ENCODE results near the gene DNASE2. TPM values are rescaled to one million over a fixed set of nuclear protein-coding genes. Genes with fewer than 3 reads are reported as not detected.
A peak's percentile ranks its signal among the peaks of the same experiment; 100 is the strongest.
"Not testable (repeated sequence)": the region's sequence is repeated elsewhere in the genome, so short reads cannot be mapped to it uniquely, and the experiment has no call there.

The DNASE2 gene
- total RNA-seq, 1 experiment from 2014 or later, result 61.3 TPM

GRCh38 chr19:12864143-12864542 lies 17.1 kb downstream of the DNASE2 start:
- no peak for DNase-seq (ENCODE audit: low spot score)

- DNase-seq (ENCODE audit: low spot score), result no peak
These were observed 21.7 kb downstream of the DNASE2 start for GRCh38 chr19:12859546-12859945.

DNA sequence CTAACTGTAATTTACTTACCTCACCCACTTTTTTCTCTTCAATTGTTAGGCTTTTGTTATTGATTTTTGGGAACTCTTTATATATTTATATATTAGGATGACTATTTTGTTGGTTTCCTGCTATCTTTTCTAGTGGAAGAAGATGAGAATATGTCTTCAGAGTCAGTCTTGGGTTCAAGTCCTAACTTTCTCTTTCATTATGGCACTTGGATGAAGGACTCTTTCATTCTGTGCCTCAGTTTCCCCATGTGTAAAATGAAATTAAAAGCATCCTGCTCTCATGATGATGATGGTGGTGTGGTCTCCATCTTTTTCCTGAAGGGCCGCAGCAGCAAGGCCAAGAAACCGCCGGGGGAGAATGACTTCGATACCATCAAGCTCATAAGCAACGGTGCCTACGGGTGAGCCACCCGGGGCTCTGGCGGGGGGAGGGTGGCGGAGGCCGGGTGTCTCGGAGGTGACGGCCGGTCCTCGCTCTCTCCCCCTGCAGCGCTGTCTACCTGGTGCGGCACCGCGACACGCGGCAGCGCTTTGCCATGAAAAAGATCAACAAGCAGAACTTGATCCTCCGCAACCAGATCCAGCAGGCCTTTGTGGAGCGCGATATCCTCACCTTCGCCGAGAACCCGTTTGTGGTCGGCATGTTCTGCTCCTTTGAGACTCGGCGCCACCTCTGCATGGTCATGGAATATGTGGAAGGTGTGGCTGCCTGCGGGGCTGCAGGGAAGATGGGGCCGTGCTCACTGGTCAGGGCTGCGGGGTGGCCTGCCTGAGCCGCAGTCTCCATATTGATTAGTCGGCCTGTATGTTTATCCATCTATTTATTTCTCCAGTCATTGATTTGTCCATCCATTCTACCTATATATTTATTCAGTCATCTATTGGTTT lies 23.0 kb downstream of the DNASE2 start:
- DNase-seq (ENCODE audit: low spot score), result no peak

DNA sequence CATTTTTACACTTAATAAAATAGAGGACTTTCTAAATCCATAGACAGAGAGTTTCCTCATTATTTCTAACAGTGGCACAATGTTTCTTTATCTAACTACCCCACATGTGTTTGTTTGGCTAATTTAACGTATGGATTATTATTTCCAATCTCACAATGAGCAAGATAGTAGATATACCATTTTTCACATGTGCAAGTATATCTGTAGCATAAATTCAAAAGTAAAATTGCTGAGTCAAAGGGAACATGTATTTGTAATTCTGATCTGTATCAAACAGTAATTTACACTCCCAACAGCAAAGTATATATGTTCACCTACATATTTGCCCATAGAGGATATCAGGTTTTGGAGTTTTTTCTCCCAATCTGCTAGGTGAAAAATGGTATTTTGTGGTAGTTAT lies 24.6 kb downstream of the DNASE2 start:
- DNase-seq (ENCODE audit: low spot score), result no peak

DNA sequence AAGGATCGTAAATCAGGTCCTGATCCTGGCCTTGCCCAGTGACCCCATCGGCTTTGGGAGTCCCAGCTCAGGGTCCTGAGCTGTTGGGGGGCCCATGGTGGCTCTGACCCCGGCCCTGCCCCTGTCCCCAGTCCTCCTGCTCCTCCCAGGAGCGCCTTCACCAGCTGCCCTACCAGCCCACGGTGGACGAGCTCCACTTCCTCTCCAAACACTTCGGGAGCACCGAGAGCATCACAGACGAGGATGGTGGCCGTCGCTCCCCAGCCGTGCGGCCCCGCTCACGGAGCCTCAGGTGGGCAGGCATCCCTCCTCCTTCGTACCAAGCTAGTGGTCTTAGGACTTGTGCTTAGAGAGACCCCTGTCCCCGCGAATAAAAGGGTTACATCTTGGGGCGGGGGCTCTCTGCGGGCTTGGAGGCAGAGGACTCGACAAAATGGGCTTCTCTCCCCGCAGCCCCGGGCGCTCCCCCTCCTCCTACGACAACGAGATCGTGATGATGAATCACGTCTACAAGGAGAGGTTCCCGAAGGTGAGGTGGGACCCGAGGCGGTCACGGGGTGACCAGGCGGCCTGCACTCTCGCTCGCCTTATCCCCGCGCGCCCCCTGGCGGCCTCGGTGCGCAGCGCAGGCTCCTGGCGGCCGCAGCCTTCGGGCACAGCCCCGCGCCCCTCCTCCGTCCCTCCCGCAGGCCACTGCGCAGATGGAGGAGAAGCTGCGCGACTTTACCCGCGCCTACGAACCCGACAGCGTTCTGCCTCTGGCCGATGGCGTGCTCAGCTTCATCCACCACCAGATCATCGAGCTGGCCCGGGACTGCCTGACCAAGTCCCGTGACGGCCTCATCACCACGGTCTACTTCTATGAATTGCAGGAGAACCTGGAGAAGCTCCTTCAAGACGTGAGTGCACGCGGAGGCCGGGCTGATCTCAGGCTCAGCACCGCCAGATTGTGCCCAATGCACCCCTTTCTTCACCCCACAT lies 33.8 kb downstream of the DNASE2 start:
- peak; percentile 86 for DNase-seq (ENCODE audit: low spot score)

- not testable (repeated sequence) for DNase-seq (ENCODE audit: low spot score)
These were observed 34.6 kb downstream of the DNASE2 start for GRCh38 chr19:12846613-12847012.

DNA sequence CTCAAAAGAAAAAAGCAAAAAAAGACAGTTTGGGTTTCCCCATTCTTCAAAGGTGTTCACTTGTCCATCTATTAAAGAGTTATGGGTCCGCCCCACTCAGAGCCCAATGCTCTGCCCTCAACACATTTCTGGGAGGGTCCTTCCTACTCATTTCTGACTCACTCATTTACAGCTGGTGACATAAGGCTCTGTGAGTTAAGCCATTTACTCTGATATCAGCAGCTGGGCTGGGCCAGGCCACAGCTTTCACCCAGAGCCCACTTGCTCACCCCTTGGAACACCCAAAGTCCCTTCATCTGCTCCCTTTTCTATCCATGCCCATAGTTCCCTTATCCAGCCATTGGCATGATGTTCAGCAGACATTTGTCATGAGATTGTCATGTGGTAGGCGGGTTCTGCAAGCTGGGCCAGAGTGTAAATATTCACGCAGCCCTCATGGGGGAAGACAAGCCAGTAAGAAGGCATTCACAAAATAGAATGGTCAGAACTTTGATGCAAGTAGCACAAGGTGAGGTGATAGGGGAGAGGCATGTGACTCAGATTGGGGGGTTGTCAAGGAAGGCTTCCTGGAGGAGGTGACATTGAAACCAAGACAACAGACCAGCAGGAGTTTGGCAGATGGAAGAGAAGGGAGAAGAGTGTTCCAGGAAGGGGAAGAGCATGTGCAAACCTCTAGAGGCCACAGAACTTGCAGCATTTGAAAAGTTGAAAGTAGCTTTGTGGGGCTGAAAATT lies 37.1 kb downstream of the DNASE2 start:
- peak; percentile 37 for DNase-seq (ENCODE audit: low spot score)

DNA sequence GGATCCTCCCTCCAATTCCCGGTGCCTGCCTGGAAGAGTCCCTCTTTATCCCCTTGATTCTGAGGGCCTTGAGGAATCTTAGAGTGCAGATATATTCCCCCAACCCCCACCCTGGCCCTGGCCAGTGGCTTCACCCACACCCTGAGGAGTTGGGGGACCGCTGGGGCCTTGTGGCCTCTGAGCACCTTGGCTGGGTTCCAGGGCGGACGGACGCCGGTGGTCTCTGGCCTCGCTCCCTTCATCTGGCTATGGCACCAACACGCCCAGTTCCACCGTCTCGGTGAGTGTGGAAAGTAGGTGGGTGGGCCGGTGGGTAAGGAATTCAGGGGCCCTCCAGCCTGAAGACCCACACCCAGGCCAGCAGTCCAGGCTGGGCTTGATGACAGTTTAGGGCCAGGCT lies 37.9 kb downstream of the DNASE2 start:
- no peak for DNase-seq (ENCODE audit: low spot score)

DNA sequence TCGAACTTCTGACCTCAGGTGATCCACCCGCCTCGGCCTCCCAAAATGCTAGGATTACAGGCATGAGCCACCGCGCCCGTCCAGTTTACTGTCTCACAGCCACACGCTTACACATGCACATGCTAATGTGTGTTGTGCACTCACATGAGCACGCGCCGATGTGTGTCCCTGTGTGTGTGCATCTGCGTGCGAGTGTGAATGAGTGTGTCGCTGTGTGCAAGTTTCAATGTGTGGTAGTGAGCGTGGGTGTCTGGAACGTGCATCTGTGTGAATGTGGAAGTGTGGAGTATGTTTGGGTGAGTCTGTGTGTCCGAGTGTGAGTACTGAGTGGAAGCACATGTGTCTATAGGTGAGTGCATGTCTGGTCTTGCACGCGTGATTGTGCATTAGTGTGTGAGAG lies 38.7 kb downstream of the DNASE2 start:
- DNase-seq (ENCODE audit: low spot score), result no peak

- no peak for DNase-seq (ENCODE audit: low spot score)
These were observed 40.2 kb downstream of the DNASE2 start for GRCh38 chr19:12841094-12841493.

GRCh38 chr19:12840091-12841079 lies 40.9 kb downstream of the DNASE2 start:
- peak; percentile 57 for DNase-seq (ENCODE audit: low spot score)

DNA sequence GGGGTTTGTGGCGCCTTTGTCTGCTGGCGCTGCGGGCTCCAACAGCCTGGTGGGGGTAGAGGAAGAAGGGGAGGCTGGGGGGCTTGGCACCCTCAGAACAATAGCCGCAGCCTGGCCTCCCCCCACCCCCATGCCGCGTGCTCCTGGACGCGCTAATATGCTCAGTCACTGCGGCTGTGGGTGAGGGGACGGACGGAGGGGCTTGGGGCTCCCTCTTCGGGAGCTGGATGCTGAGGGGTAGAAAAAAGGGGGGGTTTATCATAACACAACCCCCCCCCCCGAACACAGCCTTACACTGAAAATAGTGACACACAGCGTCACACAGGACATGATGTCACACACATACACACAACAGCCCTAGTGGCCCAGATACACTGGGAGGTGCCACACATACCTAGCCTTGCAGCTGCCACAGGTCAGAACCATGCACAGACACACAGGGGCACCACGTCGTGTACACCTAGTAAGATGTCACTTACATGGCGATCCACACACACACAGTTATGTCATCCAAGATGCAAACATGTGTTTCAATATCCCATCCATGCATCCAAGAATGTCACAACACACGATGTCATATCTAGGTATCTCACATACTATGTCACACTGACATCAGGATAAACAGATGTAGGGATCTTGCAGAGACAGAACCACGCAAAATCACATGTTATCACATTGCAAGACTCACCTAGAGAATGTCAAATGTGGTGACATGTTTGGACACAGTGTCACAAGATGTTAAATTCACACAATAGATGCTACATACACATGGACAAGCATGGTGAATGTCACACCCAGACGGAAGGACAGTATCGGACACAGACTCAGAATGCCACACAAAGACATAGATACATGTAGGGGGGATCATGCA lies 42.1 kb downstream of the DNASE2 start:
- no peak for DNase-seq (ENCODE audit: low spot score)

DNA sequence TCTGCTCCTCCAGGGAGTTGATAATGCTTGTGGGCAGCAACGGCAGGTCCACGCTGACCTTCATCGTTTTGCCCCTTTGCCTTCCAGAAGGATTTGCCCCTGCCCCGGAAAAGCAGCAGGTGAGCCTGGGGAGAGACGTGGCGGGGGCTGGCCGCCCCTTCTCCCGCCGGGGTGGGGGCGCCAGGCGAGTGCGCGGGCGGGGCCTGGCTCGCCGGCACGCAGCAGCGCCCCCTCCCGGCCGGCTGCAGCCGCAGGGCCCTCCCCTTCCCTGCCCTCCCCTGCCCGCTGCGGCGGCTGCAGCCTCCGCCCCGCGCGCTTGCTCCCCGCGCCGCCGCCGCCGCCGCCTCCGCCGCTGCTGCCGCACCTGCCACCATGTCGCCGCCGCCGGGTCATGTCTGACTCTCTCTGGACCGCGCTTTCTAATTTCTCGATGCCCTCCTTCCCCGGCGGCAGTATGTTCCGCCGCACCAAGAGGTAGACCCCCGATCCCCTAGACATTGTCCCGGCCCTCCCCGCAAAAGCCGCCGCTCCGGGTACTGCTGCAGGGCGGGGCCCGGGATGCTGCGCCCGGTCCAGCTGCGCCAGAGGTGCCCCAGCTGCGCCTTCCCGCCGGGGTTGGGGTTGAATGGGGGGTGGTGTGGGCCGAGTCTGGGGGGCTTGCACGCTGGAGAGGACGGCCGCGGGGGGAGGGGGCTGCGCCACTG lies 42.9 kb downstream of the DNASE2 start, which contains the start of gene MAST1:
Gene MAST1 (plus strand): TSS at position 334 of the 704 bp plus-strand sequence. CDS start 58 bp downstream, at position 392.
- no peak for DNase-seq (ENCODE audit: low spot score)

DNA sequence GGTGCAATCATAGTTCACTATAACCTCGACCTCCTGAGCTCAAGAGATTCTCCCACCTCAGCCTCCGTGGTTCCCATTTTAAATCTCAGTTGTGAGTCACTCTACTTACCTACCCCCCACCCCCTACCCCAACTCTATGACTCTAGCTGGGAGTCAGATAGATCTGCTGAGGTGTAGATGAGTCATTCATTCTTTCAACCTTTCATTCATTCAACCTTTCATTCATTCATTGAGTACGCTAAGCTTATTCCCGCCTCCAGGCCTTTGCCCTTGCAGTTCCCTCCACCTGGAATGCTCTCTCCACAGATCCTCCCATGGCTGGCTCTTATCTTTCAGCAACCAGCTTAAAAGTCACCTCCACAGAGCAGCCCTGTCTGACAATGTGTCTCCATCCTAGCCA lies 44.0 kb downstream of the DNASE2 start:
- no peak for DNase-seq (ENCODE audit: low spot score)

- no peak for DNase-seq (ENCODE audit: low spot score)
These were observed 44.8 kb downstream of the DNASE2 start for GRCh38 chr19:12836529-12836863.

GRCh38 chr19:12834976-12835757 lies 46.1 kb downstream of the DNASE2 start:
- DNase-seq (ENCODE audit: low spot score), result no peak

DNA sequence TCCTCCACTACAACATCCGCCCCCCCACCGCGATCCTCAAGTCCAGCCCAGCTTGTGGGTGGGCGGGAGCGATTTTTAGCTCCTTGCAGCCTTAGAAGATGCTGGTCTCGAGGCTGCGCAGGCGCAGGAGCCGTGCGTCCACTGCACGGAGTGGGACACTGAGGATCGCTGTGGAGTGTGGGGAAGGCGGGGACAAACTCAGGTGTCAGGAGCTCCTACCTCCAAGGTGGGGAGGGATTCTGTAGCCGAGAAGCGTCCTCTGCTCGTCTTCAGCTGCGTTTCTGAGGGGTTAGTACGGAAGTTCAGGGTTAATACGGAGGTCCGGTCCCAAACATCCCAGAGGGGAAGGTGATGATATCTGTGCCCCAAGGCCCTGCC lies 46.7 kb downstream of the DNASE2 start, which contains the start of gene RTBDN:
Gene RTBDN (minus strand): TSS at position 14 of the 378 bp plus-strand sequence. CDS start 4,600 bp downstream, outside the sequence.
- no peak for DNase-seq (ENCODE audit: low spot score)

All from A172 (cell line).